Lung (tissue), 12 donors: Measurements from ENCODE around the gene VPS45. TPM values are rescaled to one million over a fixed set of nuclear protein-coding genes. Genes with fewer than 3 reads are reported as not detected.

Experiments used
- ATAC-seq: fragments of 200-7000 bp; cut with Tn5 transposase; one replicate; pipeline ENCODE4 v1.9.1; 2020; ENCODE audit warnings: moderate number of reproducible peaks; ENCODE audit not compliant: insufficient read depth, low FRiP score
- DNase-seq, 3 donors: peaks; one replicate each; pipeline ENCODE4 v3.0.0-alpha.2; 2013 to 2017
- H3K27ac ChIP-seq, 2 donors: one replicate each; pipeline ENCODE4 v1.5.1; 2013; ENCODE audit warnings: mild to moderate bottlenecking in 2 of 2, moderate library complexity in 2 of 2, control low read depth in 1 of 2, inconsistent platforms in 1 of 2, low read depth in 1 of 2, low read length in 1 of 2
- H3K27me3 ChIP-seq, 3 donors: one replicate each; pipeline ENCODE4 v1.5.1; 2013; ENCODE audit warnings: low read length in 2 of 3; ENCODE audit not compliant: control insufficient read depth in 3 of 3, insufficient read depth in 3 of 3
- H3K36me3 ChIP-seq, 4 donors: one replicate each; pipeline ENCODE4 v1.5.1; 2013; ENCODE audit warnings: low read length in 4 of 4, mild to moderate bottlenecking in 1 of 4, moderate library complexity in 1 of 4; ENCODE audit not compliant: control insufficient read depth in 4 of 4, insufficient read depth in 4 of 4
- H3K4me1 ChIP-seq, 5 donors: one replicate each; pipeline ENCODE4 v1.5.1; 2013; ENCODE audit warnings: low read length in 5 of 5, mild to moderate bottlenecking in 2 of 5, moderate library complexity in 1 of 5; ENCODE audit not compliant: control insufficient read depth in 5 of 5, insufficient read depth in 5 of 5
- H3K4me3 ChIP-seq: one replicate; pipeline ENCODE4 v1.5.1; 2013; ENCODE audit warnings: mild to moderate bottlenecking, control low read depth, moderate library complexity
- H3K9ac ChIP-seq, 2 donors: one replicate each; pipeline ENCODE4 v1.5.1; 2013; ENCODE audit warnings: low read length in 2 of 2, control low read depth in 1 of 2; ENCODE audit not compliant: insufficient read depth in 1 of 2
- H3K9me3 ChIP-seq, 4 donors: one replicate each; pipeline ENCODE4 v1.5.1; 2013; ENCODE audit warnings: low read length in 3 of 4, mild to moderate bottlenecking in 1 of 4, moderate library complexity in 1 of 4; ENCODE audit not compliant: control insufficient read depth in 4 of 4, insufficient read depth in 3 of 4
- WGBS, 2 donors: extraction: QIAGEN DNeasy Blood & Tissue Kit; methylation state at CpG; one replicate each; pipeline ENCODE4 v1.1.7; 2013; 5-methylcytosine and 5-hydroxymethylcytosine counted together
- polyA plus RNA-seq, 2 donors: library from polyadenylated mRNA; stranded (reverse); fragments of 200-250 nt; gene quantifications; one replicate each; pipeline ENCODE4 v1.2.1, GENCODE V29; 2013
- total RNA-seq, 2 donors: library from RNA; depleted of rRNA in 1 of 2; stranded (reverse); fragments of >200 nt in 1 of 2; gene quantifications; one replicate each; pipeline ENCODE4 v1.2.1, GENCODE V29; 2014 to 2021
- TF ChIP-seq, protein P1 (sequence below): IDR thresholded peaks from 2 replicates; pipeline ENCODE4 v1.5.1; 2012; ENCODE audit warnings: mild to moderate bottlenecking; ENCODE audit errors: control extremely low read depth, extremely low read depth
- donor health status: control.
- donor health status: control.
- donor health status: Bipolar disorder and iron deficiency.
- donor health status: healthy.
- donor health status: DM: yes; HTN: yes; CAD: no.

Gene VPS45
- total and polyA plus RNA-seq, 4 donors = 16.3 to 86.7 (median 26.1) TPM

DNA sequence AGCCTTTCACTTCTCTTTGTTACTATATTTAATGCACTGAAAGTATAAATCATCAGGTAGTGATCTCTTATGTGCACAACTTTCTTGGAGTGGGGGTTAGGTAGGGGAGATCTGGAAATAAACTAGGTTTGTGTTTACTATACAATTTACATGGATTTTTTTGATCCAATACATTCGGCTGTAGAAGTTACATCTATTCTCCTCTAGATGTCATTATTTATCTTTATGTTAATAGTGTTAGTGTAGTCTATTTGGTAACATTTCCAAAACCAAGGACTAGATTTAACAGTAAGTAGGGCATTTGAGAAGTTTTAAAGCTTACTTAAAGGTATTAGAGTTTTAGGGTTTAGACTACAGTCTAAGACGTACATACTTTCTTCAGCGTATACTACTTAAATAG lies 5.4 kb downstream of the VPS45 start:
- Histone ChIP-seq H3K4me1 (peaks cover 0 to 11% (median 7%) of the 10 kb centered on the region in 5 donors), H3K9me3 (no peaks in the 10 kb centered on the region), H3K27me3 (no peaks in the 10 kb centered on the region), H3K27ac (no peak overlapping the region), H3K9ac (no peak overlapping the region), H3K4me3 (no peak overlapping the region), H3K36me3 (peaks cover 1 to 34% (median 15%) of the 10 kb centered on the region in 4 donors)
- WGBS, 2 donors = 66 to 67% methylated on average over 3 of the region's 3 CpGs
- DNase-seq (peak in 2 of 3 donors; percentile 47 to 55), ATAC-seq (no peak)
- TF ChIP-seq, protein P1, sequence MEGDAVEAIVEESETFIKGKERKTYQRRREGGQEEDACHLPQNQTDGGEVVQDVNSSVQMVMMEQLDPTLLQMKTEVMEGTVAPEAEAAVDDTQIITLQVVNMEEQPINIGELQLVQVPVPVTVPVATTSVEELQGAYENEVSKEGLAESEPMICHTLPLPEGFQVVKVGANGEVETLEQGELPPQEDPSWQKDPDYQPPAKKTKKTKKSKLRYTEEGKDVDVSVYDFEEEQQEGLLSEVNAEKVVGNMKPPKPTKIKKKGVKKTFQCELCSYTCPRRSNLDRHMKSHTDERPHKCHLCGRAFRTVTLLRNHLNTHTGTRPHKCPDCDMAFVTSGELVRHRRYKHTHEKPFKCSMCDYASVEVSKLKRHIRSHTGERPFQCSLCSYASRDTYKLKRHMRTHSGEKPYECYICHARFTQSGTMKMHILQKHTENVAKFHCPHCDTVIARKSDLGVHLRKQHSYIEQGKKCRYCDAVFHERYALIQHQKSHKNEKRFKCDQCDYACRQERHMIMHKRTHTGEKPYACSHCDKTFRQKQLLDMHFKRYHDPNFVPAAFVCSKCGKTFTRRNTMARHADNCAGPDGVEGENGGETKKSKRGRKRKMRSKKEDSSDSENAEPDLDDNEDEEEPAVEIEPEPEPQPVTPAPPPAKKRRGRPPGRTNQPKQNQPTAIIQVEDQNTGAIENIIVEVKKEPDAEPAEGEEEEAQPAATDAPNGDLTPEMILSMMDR = peak; percentile 14

DNA sequence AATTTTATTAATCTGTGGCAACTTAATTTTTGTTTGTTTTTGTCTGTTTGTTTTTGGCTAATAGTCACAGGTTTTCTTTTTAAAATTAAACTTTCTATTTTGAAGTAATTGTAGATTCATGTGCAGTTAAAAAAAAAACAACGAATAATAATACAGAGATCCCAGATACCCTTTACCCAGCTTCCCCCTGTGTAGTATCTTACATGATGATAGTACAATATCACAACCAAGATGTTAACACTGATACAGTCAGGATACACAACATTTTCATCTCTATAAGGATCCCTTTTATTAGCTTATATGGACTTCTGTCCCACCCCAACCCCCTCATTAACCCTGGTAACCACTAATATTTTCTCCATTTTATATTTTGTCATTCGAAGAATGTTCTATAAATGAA lies 5.9 kb downstream of the VPS45 start:
- ATAC-seq = no peak
- Histone ChIP-seq H3K4me1 (peaks cover 0 to 6% (median 5%) of the 10 kb centered on the region in 5 donors), H3K4me3 (no peak overlapping the region), H3K9ac (no peak overlapping the region), H3K27me3 (no peaks in the 10 kb centered on the region), H3K9me3 (no peaks in the 10 kb centered on the region), H3K36me3 (peaks cover 1 to 38% (median 18%) of the 10 kb centered on the region in 4 donors), H3K27ac (no peak overlapping the region)
- no peak for DNase-seq
- WGBS, 2 donors = 97 to 99% methylated on average over 2 of the region's 2 CpGs
- TF ChIP-seq, protein P1 = no peak

DNA sequence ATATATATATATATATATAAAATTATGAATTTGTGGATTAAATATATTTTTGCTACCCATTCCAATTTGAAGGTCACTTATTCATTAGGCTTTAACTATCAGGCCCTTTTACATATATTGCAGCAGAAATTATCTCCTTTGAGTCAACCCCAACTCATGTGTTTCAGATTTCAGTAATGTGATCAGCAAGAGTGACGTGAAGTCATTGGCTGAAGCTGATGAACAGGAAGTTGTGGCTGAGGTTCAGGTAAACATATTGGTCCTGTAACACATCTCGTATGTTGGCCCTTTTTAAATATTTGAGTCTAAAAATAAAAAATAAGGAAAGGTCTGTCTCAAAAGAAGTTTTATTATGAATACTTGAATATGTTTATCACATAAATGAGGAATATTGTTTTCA lies 8.5 kb downstream of the VPS45 start:
- TF ChIP-seq, protein P1 = no peak
- no peak for DNase-seq
- Histone ChIP-seq H3K9ac (no peak overlapping the region), H3K27me3 (no peaks in the 10 kb centered on the region), H3K4me1 (peaks cover 0 to 2% (median 0%) of the 10 kb centered on the region in 5 donors), H3K27ac (no peak overlapping the region), H3K36me3 (peaks cover 3 to 33% (median 20%) of the 10 kb centered on the region in 4 donors), H3K9me3 (no peaks in the 10 kb centered on the region), H3K4me3 (no peak overlapping the region)
- ATAC-seq = no peak
- 79 to 80% methylated on average over 2 of the region's 2 CpGs for WGBS, 2 donors

DNA sequence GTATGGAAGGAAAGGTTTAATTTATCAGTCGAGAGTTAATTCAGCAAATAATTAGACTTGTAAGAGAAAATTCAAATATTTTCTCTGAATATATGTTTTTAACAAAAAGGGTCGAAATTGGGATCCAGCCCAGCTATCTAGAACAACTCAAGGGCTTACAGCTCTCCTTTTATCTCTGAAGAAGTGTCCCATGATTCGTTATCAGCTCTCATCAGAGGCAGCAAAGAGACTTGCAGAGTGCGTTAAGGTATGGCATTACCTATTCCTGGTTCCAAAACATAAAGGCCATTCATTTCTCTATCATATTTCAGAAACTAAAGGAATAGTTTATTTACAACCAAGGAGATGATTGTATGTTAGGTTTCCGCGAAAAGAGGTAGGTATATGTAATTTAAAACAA lies 9.4 kb downstream of the VPS45 start:
- Histone ChIP-seq H3K27ac (no peak overlapping the region), H3K9ac (no peak overlapping the region), H3K27me3 (no peaks in the 10 kb centered on the region), H3K9me3 (no peaks in the 10 kb centered on the region), H3K36me3 (peaks cover 3 to 41% (median 21%) of the 10 kb centered on the region in 4 donors), H3K4me3 (no peak overlapping the region), H3K4me1 (peaks cover 0 to 2% (median 0%) of the 10 kb centered on the region in 5 donors)
- TF ChIP-seq, protein P1 = no peak
- DNase-seq = no peak
- ATAC-seq = no peak
- WGBS, 2 donors = 90 to 95% methylated on average over 6 of the region's 6 CpGs
